MCF 10A (cell line): ENCODE measurements around the gene SLC6A11. TPM values are rescaled to one million over a fixed set of nuclear protein-coding genes. Genes with fewer than 3 reads are reported as not detected.

Source experiments
- BruUV-seq: library from RNA; stranded (reverse); fragments of 400-500 nt; replicated peaks from 2 replicates; lab custom pipeline; 2021; lab: Mats Ljungman, UMichigan
- CTCF ChIA-PET: fragments of 300-600 bp; sonication (Branson Sonifier 250); formaldehyde crosslinking; extraction: SDS; loops from one replicate; lab custom pipeline; 2021; ENCODE audit warnings: antibody characterized with exemption, inconsistent platforms; lab: Yijun Ruan, JAX
- POLR2A ChIA-PET: fragments of 300-600, 350-650 bp; sonication (Branson Sonifier 250); formaldehyde crosslinking; extraction: SDS; loops from one replicate; lab custom pipeline; 2020; ENCODE audit warnings: antibody characterized with exemption, inconsistent platforms; lab: Yijun Ruan, JAX
- DNase-seq: peaks from one replicate; pipeline ENCODE4 v3.0.0-alpha.2; 2018; ENCODE audit not compliant: unreplicated experiment
- H3K27ac Mint-ChIP-seq: one replicate; pipeline ENCODE4 v1.8.0; 2022; ENCODE audit warnings: mild to moderate bottlenecking, low read depth, mixed read lengths; ENCODE audit not compliant: unreplicated experiment
- H3K27me3 Mint-ChIP-seq: one replicate; pipeline ENCODE4 v1.8.0; 2022; ENCODE audit warnings: mixed read lengths; ENCODE audit not compliant: insufficient read depth, unreplicated experiment
- H3K36me3 Mint-ChIP-seq: one replicate; pipeline ENCODE4 v1.8.0; 2022; ENCODE audit warnings: mild to moderate bottlenecking, moderate library complexity, mixed read lengths; ENCODE audit not compliant: insufficient read depth, unreplicated experiment
- H3K4me1 Mint-ChIP-seq: one replicate; pipeline ENCODE4 v1.8.0; 2022; ENCODE audit warnings: mixed read lengths; ENCODE audit not compliant: insufficient read depth, unreplicated experiment
- H3K4me3 Mint-ChIP-seq: one replicate; pipeline ENCODE4 v1.8.0; 2022; ENCODE audit warnings: mild to moderate bottlenecking, moderate library complexity, mixed read lengths; ENCODE audit not compliant: unreplicated experiment
- H3K9me3 Mint-ChIP-seq: one replicate; pipeline ENCODE4 v1.8.0; 2022; ENCODE audit warnings: mixed read lengths; ENCODE audit not compliant: unreplicated experiment
- intact Hi-C: fragments of 100-400 bp; cut with micrococcal nuclease; formaldehyde crosslinking; loops from 2 replicates; pipeline ENCODE4 v1.14.1; 2022
- total RNA-seq: library from RNA; stranded (reverse); gene quantifications from 2 replicates; pipeline ENCODE4 v1.2.3, GENCODE V29; 2022
- TF ChIP-seq, protein P1 (sequence below): fragments of 200-600 bp; IDR thresholded peaks from one replicate; pipeline ENCODE4 v1.8.0; 2022; ENCODE audit warnings: antibody characterized with exemption, mild to moderate bottlenecking; ENCODE audit not compliant: unreplicated experiment

Gene SLC6A11
- total RNA-seq, 1 experiment from 2014 or later: 1.4 TPM

DNA sequence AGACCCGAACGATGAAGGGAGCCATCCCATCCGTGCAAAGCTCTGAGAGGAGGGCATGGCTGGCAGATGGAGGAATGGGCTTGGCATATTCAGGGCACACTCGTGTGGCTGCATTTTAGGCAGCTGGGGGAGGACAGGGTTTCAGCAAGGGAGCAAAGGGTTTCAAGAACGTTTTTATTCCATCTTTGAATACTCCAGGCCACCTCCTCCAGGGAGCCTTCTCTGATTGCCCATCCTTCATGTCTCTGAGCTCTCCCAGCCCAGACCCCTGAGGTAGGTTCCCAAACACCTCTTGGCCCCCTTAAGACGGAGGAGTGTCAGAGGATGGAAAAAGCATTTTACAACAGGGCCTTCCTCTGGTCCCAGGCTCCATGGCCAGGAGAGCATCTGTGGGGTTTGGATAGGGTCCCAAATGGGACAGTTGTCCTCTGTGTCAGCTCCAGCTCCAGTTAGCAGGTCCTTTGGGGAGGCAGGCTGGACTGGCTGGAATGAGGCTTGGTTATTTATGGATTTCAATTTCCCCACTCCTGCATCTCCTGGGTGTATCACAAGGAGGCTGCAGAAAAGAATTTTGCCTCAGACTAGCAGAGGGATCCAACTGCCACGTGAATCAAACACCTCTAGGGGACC is 158.8 kb downstream of the SLC6A11 start:
- Mint-ChIP-seq H3K27me3 (peaks cover 58% of the 10 kb centered on the region), H3K36me3 (no peaks in the 10 kb centered on the region), H3K4me3 (no peak overlapping the region), H3K27ac (no peak overlapping the region), H3K9me3 (no peaks in the 10 kb centered on the region), H3K4me1 (no peaks in the 10 kb centered on the region)
- no TSS peak for BruUV-seq
- TF ChIP-seq, protein P1, sequence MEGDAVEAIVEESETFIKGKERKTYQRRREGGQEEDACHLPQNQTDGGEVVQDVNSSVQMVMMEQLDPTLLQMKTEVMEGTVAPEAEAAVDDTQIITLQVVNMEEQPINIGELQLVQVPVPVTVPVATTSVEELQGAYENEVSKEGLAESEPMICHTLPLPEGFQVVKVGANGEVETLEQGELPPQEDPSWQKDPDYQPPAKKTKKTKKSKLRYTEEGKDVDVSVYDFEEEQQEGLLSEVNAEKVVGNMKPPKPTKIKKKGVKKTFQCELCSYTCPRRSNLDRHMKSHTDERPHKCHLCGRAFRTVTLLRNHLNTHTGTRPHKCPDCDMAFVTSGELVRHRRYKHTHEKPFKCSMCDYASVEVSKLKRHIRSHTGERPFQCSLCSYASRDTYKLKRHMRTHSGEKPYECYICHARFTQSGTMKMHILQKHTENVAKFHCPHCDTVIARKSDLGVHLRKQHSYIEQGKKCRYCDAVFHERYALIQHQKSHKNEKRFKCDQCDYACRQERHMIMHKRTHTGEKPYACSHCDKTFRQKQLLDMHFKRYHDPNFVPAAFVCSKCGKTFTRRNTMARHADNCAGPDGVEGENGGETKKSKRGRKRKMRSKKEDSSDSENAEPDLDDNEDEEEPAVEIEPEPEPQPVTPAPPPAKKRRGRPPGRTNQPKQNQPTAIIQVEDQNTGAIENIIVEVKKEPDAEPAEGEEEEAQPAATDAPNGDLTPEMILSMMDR: no peak
- no peak for DNase-seq
- intact Hi-C loops: no loop called here
- ChIA-PET POLR2A (no interaction called here), CTCF (interaction anchor here (0.8 kb wide), 1 partner anchor 8 kb away, joined by 3 read pairs; no protein-coding TSS in a partner anchor)

DNA sequence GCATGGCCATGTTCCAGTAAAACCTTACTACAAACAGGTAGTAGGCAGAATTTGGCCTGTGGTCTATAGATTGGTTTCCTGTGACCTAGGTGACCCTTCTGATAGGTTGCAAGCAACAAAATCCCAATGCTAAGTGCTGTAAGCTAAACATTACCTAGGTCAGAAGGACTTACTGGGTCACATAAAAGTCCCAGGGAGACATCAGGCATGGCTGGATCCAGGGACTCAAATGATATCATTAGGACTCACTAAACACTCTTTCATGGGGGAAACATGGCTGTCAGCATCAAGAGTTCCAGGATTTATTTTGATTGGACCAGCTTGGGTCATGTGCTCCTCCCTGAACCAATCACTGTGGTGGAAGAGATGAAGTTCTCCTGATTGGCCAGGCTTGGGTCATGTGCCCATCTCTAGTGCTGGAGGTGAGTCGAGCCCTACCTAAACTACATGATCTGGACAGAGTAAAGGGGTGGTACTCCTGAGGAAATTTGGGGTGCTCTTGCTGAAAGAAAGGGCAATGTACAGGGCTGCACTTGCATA is 159.7 kb downstream of the SLC6A11 start:
- DNase-seq: no peak
- TF ChIP-seq, protein P1: no peak
- H3K36me3 Mint-ChIP-seq: no peaks in the 10 kb centered on the region
- peaks cover 58% of the 10 kb centered on the region for H3K27me3 Mint-ChIP-seq
- no TSS peak for BruUV-seq
- intact Hi-C loops: no loop called here
- ChIA-PET CTCF (no interaction called here), POLR2A (no interaction called here)
- no peak overlapping the region for H3K27ac Mint-ChIP-seq
- no peaks in the 10 kb centered on the region for H3K9me3 Mint-ChIP-seq
- no peaks in the 10 kb centered on the region for H3K4me1 Mint-ChIP-seq
- H3K4me3 Mint-ChIP-seq: no peak overlapping the region

DNA sequence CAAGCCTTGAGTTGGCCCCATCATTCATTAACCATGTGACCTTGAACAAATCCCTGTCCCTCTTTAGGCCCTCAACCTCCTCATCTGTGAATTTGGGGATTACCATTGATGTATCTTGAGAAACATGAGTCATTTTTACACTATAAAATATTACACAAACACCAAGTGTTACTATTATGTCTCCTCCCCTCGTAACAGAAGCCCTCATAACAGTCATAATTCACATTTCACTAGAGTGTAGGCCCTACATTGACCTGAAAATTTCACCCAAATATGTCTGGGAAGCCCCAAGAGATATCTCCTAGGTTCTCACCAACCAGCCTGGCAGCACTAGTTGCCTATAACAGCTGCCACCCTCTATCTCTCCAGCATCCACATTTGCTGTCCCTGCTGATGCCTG is 160.7 kb downstream of the SLC6A11 start:
- Mint-ChIP-seq H3K4me1 (no peaks in the 10 kb centered on the region), H3K27ac (no peak overlapping the region), H3K36me3 (no peaks in the 10 kb centered on the region), H3K27me3 (peaks cover 58% of the 10 kb centered on the region), H3K9me3 (no peaks in the 10 kb centered on the region), H3K4me3 (no peak overlapping the region)
- DNase-seq: no peak
- intact Hi-C loops: no loop called here
- TF ChIP-seq, protein P1: no peak
- ChIA-PET CTCF (interaction anchor here (0.6 kb wide), 1 partner anchor 1698 kb away, joined by 3 read pairs; no protein-coding TSS in a partner anchor), POLR2A (no interaction called here)
- no TSS peak for BruUV-seq

DNA sequence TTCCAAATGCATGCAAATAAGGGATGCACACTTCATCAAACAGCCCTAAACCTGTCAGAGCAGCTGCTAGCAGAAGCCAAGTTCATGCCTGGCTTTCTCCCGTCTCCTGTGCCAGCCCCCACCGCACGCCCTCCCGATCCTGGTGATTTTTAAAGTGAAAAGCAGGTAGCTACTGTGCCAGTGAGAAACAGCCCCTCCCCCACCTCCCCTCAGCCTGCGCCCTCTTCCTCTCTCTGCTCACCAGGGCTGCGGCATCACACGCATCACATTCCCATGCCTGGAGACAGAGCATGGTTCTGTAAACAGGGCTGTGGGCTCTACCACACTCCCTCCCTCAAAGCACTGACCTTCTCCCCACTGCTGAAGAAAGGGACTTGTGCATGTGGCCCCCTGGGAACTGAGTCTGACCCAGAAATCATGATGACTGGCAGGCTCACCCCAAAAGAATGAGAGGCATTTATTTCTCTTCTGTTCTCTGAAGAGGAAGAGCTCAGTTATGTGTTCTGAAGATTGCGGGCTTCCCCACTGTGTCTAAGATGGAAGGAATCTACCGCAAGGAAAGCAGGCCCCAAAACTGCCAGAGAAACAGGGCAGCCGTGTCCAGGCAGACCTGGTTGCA is 162.0 kb downstream of the SLC6A11 start:
- intact Hi-C loops: no loop called here
- H3K27me3 Mint-ChIP-seq: peaks cover 50% of the 10 kb centered on the region
- TF ChIP-seq, protein P1: no peak

More for the DNA sequence above, 162.0 kb downstream of the SLC6A11 start:
- CTCF ChIA-PET: interaction anchor here (1.0 to 1.3 kb wide), 2 partner anchors 14 to 220 kb away, joined by 3 read pairs; no protein-coding TSS in a partner anchor
- POLR2A ChIA-PET: no interaction called here
- no peak overlapping the region for H3K27ac Mint-ChIP-seq
- H3K9me3 Mint-ChIP-seq: no peaks in the 10 kb centered on the region
- H3K36me3 Mint-ChIP-seq: no peaks in the 10 kb centered on the region
- peaks cover 6% of the 10 kb centered on the region for H3K4me1 Mint-ChIP-seq
- H3K4me3 Mint-ChIP-seq: no peak overlapping the region
- no TSS peak for BruUV-seq
- no peak for DNase-seq
